Endothelial cell of umbilical vein (primary cell): ENCODE data around the gene APMAP. TPM values are rescaled to one million over a fixed set of nuclear protein-coding genes. Genes with fewer than 3 reads are reported as not detected.

Experiments used
- BruUV-seq: library from RNA; stranded (reverse); fragments of 400-500 nt; replicated peaks from 2 replicates; lab custom pipeline; 2021; lab: Mats Ljungman, UMichigan
- CTCF ChIA-PET: fragments of 300-600, 350-600 bp; sonication (Branson Sonifier 250); formaldehyde crosslinking; loops from one replicate; lab custom pipeline; 2021; ENCODE audit warnings: antibody characterized with exemption, inconsistent platforms; lab: Charles Lee
- POLR2A ChIA-PET: fragments of 300-600, 350-600 bp; sonication (Branson Sonifier 250); formaldehyde crosslinking; loops from one replicate; lab custom pipeline; 2021; ENCODE audit warnings: antibody characterized with exemption, inconsistent platforms; lab: Charles Lee
- DNase-seq: peaks from one replicate; pipeline ENCODE4 v3.0.0-alpha.2; 2011; ENCODE audit warnings: low read depth, low spot score
- FAIRE-seq: peaks from 2 replicates; lab custom pipeline; 2011; peaks lifted over from hg19 to GRCh38; lab: Jason Lieb, UNC
- H2AFZ ChIP-seq: 2 replicates; pipeline ENCODE4 v1.6.0; 2012; ENCODE audit warnings: low read depth, low read length, control low read depth, inconsistent platforms
- H3K27ac ChIP-seq: 2 replicates; pipeline ENCODE4 v1.5.1; 2011; ENCODE audit warnings: low read depth, mild to moderate bottlenecking, control low read depth, low read length, moderate library complexity; ENCODE audit not compliant: insufficient read depth
- H3K27me3 ChIP-seq, 2 experiments: 2 replicates each; pipeline versions ENCODE4 v1.6.0 to v1.6.1; 2011; ENCODE audit warnings: low read length in 2 of 2, mixed read lengths in 1 of 2; ENCODE audit not compliant: control insufficient read depth in 2 of 2, insufficient read depth in 2 of 2
- H3K36me3 ChIP-seq, 2 experiments: 2 replicates in 1 of 2; 3 replicates in 1 of 2; pipeline ENCODE4 v1.5.1; 2011; ENCODE audit warnings: low read length in 2 of 2, mild to moderate bottlenecking in 1 of 2, moderate library complexity in 1 of 2; ENCODE audit not compliant: control insufficient read depth in 2 of 2, insufficient read depth in 2 of 2; ENCODE audit errors: extremely low read depth in 1 of 2
- H3K4me1 ChIP-seq: 3 replicates; pipeline ENCODE4 v1.5.1; 2011; ENCODE audit warnings: mild to moderate bottlenecking, low read length; ENCODE audit not compliant: control insufficient read depth, insufficient read depth; ENCODE audit errors: extremely low read depth
- H3K4me2 ChIP-seq: 2 replicates; pipeline ENCODE4 v1.6.1; 2011; ENCODE audit warnings: low read length, control low read depth, mixed read lengths; ENCODE audit not compliant: insufficient read depth
- H3K4me3 ChIP-seq, 3 experiments: fragments of 200-600 bp in 1 of 3; sonication (generic), shearing (Covaris generic) in 1 of 3; replicated peaks in 1 of 3; 2 replicates each; pipeline ENCODE4 v1.5.1; 2011 to 2016; ENCODE audit warnings: control low read depth in 3 of 3, low read length in 3 of 3, mild to moderate bottlenecking in 2 of 3, inconsistent platforms in 1 of 3, low read depth in 1 of 3, moderate library complexity in 1 of 3; ENCODE audit not compliant: insufficient read depth in 1 of 3
- H3K79me2 ChIP-seq: 2 replicates; pipeline ENCODE4 v1.6.0; 2012; ENCODE audit warnings: low read length, inconsistent platforms; ENCODE audit not compliant: control insufficient read depth, insufficient read depth
- H3K9ac ChIP-seq: replicated peaks from 2 replicates; pipeline ENCODE3; 2011; ENCODE audit warnings: low read length, control low read depth; ENCODE audit not compliant: insufficient read depth; ENCODE audit errors: extremely low read depth
- H3K9me1 ChIP-seq: replicated peaks from 3 replicates; pipeline ENCODE4 v1.6.0; 2011; ENCODE audit warnings: mild to moderate bottlenecking, low read length; ENCODE audit not compliant: control insufficient read depth, insufficient read depth; ENCODE audit errors: extremely low read depth
- H3K9me3 ChIP-seq: replicated peaks from 2 replicates; pipeline ENCODE4 v1.5.1; 2012; ENCODE audit warnings: low read length, inconsistent platforms; ENCODE audit not compliant: control insufficient read depth, insufficient read depth
- H4K20me1 ChIP-seq: replicated peaks from 2 replicates; pipeline ENCODE3; 2011; ENCODE audit warnings: mild to moderate bottlenecking, low read length; ENCODE audit not compliant: control insufficient read depth, insufficient read depth; ENCODE audit errors: extremely low read depth
- CTCF ChIP-seq, 2 donors: IDR thresholded peaks; 1 replicate in 1 of 2; 2 replicates in 1 of 2; pipeline ENCODE4 v1.5.1; 2011; ENCODE audit warnings: low read length in 2 of 2, mild to moderate bottlenecking in 2 of 2, moderate library complexity in 2 of 2, control low read depth in 1 of 2, inconsistent platforms in 1 of 2, low read depth in 1 of 2; ENCODE audit not compliant: insufficient read depth in 1 of 2; ENCODE audit errors: extremely low read depth in 1 of 2
- EZH2 ChIP-seq: IDR thresholded peaks from 2 replicates; pipeline ENCODE4 v1.6.1; 2012; ENCODE audit warnings: borderline replicate concordance, low read depth, mild to moderate bottlenecking, moderate library complexity, low read length, inconsistent platforms; ENCODE audit not compliant: severe bottlenecking
- FOS ChIP-seq: IDR thresholded peaks from 2 replicates; pipeline ENCODE4 v1.6.1; 2011; ENCODE audit warnings: mild to moderate bottlenecking, low read length, moderate library complexity, borderline replicate concordance; ENCODE audit not compliant: insufficient read depth
- GATA2 ChIP-seq: IDR thresholded peaks from 2 replicates; pipeline ENCODE4 v1.7.0; 2011; ENCODE audit warnings: low read depth, mild to moderate bottlenecking, moderate library complexity, mixed read lengths, low read length; ENCODE audit not compliant: insufficient read length, insufficient read depth
- JUN ChIP-seq: IDR thresholded peaks from 2 replicates; pipeline ENCODE4 v1.6.1; 2011; ENCODE audit warnings: borderline replicate concordance, low read depth; ENCODE audit not compliant: insufficient read length, insufficient read depth
- MYC ChIP-seq: IDR thresholded peaks from one replicate; pipeline ENCODE4 v1.6.1; 2011; ENCODE audit warnings: mild to moderate bottlenecking, low read depth, low read length
- POLR2A ChIP-seq: IDR thresholded peaks from 2 replicates; pipeline ENCODE4 v1.6.1; 2012; ENCODE audit warnings: low read depth, mild to moderate bottlenecking, control low read depth, low read length
- POLR2AphosphoS5 ChIP-seq: IDR thresholded peaks from 2 replicates; pipeline ENCODE4 v1.6.1; 2012; ENCODE audit warnings: low read depth, mild to moderate bottlenecking, control low read depth, low read length, moderate library complexity; ENCODE audit not compliant: insufficient read depth
- dilution Hi-C: fragments of 300-500 bp; cut with MboI; formaldehyde crosslinking; loops from one replicate; pipeline ENCODE4 v1.15.0; 2019; ENCODE audit warnings: low sequenced_read_pairs; ENCODE audit not compliant: extremely low pct_ligation_motif_present
- intact Hi-C: fragments of 100-400 bp; cut with micrococcal nuclease; formaldehyde crosslinking; loops from one replicate; pipeline ENCODE4 v1.10.0; 2022
- polyA plus RNA-seq, 4 experiments: library from polyadenylated mRNA; depleted of rRNA in 3 of 4; stranded (reverse) in 3 of 4; unstranded in 1 of 4; fragments of >200 nt; gene quantifications; 2 replicates each; pipeline versions ENCODE4 v1.2.1 to v1.2.3, GENCODE V29; 2011 to 2012; ENCODE audit warnings: missing spikeins in 1 of 4
- total RNA-seq: library from RNA; stranded (reverse); gene quantifications from 2 replicates; pipeline ENCODE4 v1.2.3, GENCODE V29; 2021
- TF ChIP-seq, protein P1 (sequence below): IDR thresholded peaks from 2 replicates; pipeline ENCODE4 v1.6.1; 2011; ENCODE audit not compliant: insufficient read depth, insufficient read length

APMAP gene
- total and polyA plus RNA-seq, 2 donors (not counting 3 experiments of a cell fraction or from before 2014, with no cell fraction given): 80.7 to 110 TPM

DNA sequence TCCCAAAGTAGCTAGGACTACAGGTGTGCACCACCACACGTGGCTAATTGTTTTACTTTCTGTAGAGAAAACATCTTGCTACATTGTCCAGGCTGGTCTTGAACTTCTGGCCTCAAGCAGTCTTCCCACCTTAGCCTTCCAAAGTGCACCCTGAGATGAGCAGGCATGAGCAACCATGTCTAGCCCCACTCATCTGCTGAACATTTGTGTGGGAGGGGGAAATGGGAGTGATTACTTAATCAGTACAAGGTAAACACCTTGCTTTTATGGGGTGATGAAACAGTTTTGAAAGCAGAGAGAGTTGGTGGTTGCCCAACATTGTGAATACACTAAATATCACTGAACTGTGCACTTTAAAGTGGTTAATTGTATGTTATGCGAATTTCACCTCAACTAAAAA is 5.3 kb downstream of the APMAP start:
- Histone ChIP-seq H3K79me2 (peaks cover 40% of the 10 kb centered on the region), H3K4me3 (no peak overlapping the region), H3K36me3 (peaks cover 0 to 2% of the 10 kb centered on the region in 2 experiments), H3K4me1 (peaks cover 7% of the 10 kb centered on the region), H3K27ac (no peak overlapping the region), H3K9me1 (no peaks in the 10 kb centered on the region), H4K20me1 (no peaks in the 10 kb centered on the region), H3K4me2 (no peak overlapping the region), H3K9me3 (no peaks in the 10 kb centered on the region), H3K9ac (no peak overlapping the region), H2AFZ (no peak overlapping the region), H3K27me3 (no peaks in the 10 kb centered on the region)
- TF ChIP-seq POLR2A (no peak), GATA2 (no peak), EZH2 (no peak), JUN (no peak), POLR2AphosphoS5 (no peak), CTCF (IDR thresholded peaks at IDR 0.05; ENCODE audit: extremely low read depth in 1 of 2, insufficient read depth in 1 of 2, low read depth in 1 of 2, low read length in 2 of 2) (no peak), MYC (no peak), FOS (no peak)
- TF ChIP-seq, protein P1, sequence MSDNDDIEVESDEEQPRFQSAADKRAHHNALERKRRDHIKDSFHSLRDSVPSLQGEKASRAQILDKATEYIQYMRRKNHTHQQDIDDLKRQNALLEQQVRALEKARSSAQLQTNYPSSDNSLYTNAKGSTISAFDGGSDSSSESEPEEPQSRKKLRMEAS: no peak
- intact Hi-C loops: no loop called here
- ChIA-PET POLR2A (no interaction called here), CTCF (no interaction called here)
- FAIRE-seq (no peak), DNase-seq (no peak)
- dilution Hi-C loops: no loop called here
- BruUV-seq: no TSS peak
